Medulla oblongata (tissue), 1 donor: ENCODE measurements around the gene PALM3.
"Not testable (repeated sequence)": the region's sequence is repeated elsewhere in the genome, so short reads cannot be mapped to it uniquely, and the experiment has no call there.

Experiments
- DNase-seq: peaks from one replicate; pipeline ENCODE4 v3.0.0-alpha.2; 2015; ENCODE audit errors: extremely low spot score

The PALM3 gene

DNA sequence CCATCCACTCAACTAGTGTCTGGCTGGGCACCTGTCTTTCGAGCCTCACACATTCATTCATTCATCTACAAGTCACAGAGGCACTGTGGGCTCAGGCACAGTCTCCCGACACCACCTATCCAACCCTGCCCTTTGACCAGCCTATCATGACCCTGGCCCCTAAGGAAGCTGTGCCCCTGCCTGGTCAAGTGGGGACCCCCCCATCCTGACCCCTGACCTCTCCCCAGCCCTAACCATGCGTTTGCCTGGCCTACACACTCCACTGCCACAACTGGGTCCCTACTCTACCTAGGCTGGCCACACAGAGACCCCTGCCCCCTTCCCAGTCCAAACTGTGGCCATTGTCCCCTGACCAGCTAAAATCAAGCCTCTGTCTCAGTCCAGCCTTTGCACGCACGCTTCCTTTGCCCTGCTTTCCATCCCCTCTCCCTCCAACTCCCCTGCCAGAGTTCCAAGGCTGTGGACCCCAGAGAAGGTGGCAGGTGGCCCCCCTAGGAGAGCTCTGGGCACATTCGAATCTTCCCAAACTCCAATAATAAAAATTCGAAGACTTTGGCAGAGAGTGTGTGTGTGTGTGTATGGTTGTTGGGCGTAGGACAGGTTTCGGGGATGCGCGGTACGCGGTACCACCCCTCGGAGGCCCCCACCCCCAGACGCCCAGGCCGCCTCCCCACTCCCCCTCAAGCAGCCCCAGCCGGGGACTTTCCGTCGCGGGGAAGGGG, 30.7 kb downstream of the PALM3 start:
- no peak for DNase-seq

DNA sequence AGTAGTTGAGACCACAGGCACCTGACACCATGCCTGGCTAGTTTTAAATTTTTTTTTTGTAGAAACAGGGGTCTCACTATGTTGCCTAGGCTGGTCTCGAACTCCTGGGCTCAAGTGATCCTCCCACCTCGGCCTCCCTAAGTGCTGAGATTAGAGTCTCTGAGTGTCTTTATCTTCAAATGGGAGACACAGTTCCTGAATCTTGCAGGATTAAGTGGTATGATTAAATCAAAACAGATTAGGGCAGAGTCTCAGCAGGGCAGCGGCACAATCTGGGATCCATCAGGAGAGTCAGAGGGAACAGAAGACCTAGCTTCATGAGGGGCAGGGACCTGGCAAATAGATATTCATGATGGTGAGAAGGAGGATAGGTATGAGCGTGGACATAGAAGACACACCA, 33.0 kb downstream of the PALM3 start:
- no peak for DNase-seq

GRCh38 chr19:14027856-14028450, 33.9 kb downstream of the PALM3 start, which contains the start of gene RLN3:
Gene RLN3, plus strand, starts transcription at chr19:14028148. Its CDS starts 57 bp downstream, at chr19:14028205.
- no peak for DNase-seq

DNA sequence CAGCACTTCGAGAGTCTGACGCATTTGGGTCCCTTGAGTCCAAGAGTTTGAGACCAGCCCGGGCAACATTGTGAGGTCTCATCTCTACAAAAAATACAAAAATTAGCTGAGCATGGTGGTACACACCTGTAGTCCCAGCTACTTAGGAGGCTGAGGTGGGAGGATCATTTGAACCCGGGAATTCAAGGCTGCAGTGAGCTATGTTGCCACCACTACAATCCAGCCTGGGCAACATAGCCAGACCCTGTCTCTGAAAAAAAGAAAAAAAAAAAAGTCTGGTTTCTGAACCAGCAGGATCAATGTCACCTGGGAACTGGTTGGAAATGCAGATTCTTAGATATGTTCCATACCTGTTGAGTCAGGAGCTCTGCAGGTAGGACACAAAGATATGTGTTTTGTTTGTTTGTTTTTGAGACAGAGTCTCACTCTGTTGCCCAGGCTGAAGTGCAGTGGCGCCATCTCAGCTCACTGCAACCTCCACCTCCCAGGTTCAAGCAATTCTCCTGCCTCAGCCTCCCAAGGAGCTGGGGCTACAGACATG, 35.2 kb downstream of the PALM3 start:
- not testable (repeated sequence) for DNase-seq

- DNase-seq = no peak
Measured at GRCh38 chr19:14023404-14024235, 38.3 kb downstream of the PALM3 start.

GRCh38 chr19:14022469-14022868, 39.4 kb downstream of the PALM3 start:
- no peak for DNase-seq

DNA sequence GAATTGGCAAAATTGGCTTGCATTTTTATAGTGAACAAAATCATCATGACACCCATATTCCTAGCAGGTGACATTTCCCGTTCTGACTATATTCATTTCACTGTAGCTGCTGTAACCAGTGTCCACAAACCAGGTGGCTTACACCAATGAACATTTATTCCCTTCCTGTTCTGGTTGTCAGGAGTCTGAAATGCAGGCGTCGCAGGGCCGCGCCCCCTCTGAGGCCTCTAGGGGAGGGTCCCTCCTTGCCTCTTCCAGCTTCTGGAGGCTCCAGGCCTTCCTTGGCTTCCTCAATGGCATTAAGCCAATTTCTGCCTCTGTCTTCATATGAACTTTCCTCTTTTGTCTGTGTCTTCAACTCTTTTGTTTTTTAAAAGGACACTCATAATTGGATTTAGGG, 40.4 kb downstream of the PALM3 start:
- DNase-seq = no peak

DNA sequence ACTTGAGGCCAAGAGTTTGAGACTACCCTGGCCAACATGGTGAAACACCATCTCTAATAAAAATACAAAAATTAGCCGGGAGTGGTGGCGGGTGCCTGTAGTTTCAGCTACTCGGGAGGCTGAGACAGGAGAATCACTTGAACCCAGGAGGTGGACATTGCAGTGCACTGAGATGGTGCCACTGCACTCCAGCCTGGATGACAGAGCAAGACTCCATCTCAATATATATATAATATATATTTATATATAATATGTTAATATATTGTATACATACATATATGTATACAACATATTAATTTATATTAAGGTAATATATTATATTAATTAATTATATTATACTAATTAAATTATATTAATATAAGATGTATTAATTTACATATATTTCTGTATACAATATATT, 42.1 kb downstream of the PALM3 start:
- not testable (repeated sequence) for DNase-seq

- DNase-seq = no peak
Measured at GRCh38 chr19:14019100-14019499, 42.8 kb downstream of the PALM3 start.

- DNase-seq = no peak
Measured at GRCh38 chr19:14015524-14016035, 46.3 kb downstream of the PALM3 start.

- no peak for DNase-seq
Measured at GRCh38 chr19:14012378-14012915, 49.4 kb downstream of the PALM3 start.

DNA sequence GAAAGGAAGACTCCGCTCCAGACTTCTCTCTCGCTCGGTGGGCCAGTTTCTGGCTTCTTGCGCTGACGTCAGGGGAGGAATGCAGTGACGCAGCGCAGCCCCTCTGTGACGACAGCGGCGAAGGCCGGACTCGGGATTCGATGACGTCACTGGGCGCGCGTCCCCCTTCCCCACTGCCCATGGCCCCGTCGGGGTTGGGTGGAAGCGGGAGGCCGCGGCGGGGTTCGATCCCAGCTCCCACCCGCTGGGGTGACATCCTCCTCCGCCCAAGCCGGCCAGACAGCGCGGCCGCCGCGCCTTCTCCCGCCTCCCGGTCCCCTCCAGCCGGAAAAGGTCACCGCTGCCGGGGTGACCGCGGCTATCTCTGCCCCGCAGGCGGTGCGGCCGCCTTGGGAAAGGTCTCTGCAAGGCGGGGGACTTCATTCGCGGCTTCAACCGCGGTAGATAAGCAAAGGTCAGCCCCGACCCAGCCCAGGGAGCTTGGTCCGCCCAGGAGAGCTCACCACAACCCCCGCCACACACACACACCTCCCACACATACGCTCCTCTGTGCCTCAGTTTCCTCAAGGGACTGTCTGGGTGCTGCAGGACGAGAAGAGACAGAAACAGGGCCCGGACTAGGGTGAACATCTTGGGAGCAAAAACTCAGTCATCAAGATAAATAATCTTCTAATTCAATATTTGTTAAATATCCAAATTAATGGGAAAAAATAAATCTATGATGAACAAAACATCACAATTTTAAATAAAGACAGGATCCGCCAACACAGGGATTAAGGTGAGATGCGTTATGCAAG, 54.9 kb downstream of the PALM3 start:
- DNase-seq = no peak

DNA sequence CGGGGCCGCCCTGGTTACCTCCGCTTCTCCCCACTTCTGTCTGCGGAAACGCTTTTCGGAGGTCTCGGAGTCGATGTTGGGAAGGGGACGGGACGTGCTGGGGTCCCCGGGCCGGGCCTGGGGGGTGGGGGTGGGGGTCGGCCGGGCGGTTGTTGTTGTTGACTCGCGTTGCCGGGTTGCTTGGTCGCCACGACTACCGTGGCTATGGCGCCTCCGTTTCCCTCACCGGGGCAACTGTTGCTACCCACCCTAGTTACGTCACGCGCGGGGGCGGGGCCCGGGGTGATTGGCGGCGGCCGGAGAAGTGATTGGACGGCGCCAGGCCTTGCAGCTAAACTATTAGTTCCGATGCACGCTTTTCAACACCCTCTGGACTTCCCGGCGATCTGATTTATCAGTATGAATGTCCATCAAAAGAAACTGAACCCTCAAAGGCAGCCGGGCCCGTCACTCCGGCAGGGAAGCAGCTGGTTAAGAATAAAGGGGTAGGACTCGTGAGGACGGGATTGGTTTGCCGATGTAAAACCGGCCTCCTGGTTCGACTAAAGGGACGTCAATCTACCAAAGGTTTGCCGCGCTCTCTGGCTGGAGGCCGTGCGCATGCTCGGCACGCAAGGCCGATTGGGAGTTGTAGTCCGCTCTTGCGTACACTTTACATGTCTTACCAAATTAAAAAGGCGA, 55.7 kb downstream of the PALM3 start, which contains the start of gene RFX1:
Gene RFX1 (minus strand): TSS at position 236 of the 681 bp plus-strand sequence. CDS start 12,477 bp downstream, outside the sequence.
- DNase-seq = peak; percentile 100

DNA sequence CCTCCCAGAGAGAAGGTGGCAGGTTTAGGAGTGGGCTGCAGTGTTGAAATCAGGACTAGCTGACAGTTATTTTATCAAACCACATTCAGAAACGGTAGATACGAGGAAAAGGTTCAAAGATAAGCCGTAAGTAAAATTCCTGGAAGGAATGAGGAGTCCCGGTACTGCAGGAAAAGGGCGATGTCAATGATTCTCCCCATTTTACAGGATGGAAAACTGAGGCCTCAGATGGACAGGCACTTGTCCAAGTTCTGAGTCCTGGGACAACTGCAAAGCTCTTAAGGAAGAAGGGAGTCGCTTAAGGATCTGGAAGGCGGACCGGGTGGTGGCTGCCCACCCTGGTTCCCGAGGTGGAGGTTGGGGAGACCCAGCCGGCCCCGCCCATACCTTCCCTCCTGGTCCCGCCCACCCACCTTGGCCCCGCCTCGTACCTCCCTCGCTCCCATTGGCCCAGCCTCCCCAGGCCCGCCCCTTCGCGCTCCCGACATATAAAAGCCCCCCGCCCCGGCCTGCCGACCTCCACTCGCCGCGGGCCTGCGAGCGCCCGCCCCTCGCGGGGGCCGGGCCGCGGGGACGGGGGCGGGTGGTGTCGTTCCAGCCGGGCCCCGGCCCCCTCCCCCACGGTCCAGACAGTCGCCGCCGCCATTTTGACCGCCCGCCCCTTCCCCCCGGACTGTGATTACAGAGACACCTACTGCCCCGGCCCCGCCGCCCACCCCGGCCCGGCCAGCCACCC, 56.4 kb downstream of the PALM3 start:
- DNase-seq = peak; percentile 72

GRCh38 chr19:14004619-14005348, 57.1 kb downstream of the PALM3 start:
- DNase-seq = peak; percentile 92
